H1 (cell line): ENCODE data around the gene MRM1. TPM values are rescaled to one million over a fixed set of nuclear protein-coding genes. Genes with fewer than 3 reads are reported as not detected.

Source experiments
- BCL11A ChIP-seq, 2 experiments: IDR thresholded peaks; one replicate each; pipeline ENCODE4 v1.6.1; 2011; ENCODE audit warnings: low read depth in 2 of 2, low read length in 2 of 2, mild to moderate bottlenecking in 2 of 2
- CTCF ChIP-seq, 3 experiments: IDR thresholded peaks; 1 replicate in 2 of 3; 2 replicates in 1 of 3; pipeline versions ENCODE4 v1.5.1 to v1.6.1; 2011; ENCODE audit warnings: low read length in 3 of 3, mild to moderate bottlenecking in 3 of 3, inconsistent platforms in 2 of 3, low read depth in 1 of 3, moderate library complexity in 1 of 3; ENCODE audit not compliant: insufficient read depth in 1 of 3; ENCODE audit errors: control extremely low read depth in 1 of 3
- E2F6 ChIP-seq: IDR thresholded peaks from 2 replicates; pipeline ENCODE4 v1.6.1; 2012; ENCODE audit warnings: inconsistent platforms
- EP300 ChIP-seq, 2 experiments: IDR thresholded peaks; 1 replicate in 1 of 2; 2 replicates in 1 of 2; pipeline ENCODE4 v1.6.1; 2011 to 2012; ENCODE audit warnings: low read depth in 2 of 2, low read length in 2 of 2, mild to moderate bottlenecking in 2 of 2, borderline replicate concordance in 1 of 2, inconsistent platforms in 1 of 2, moderate library complexity in 1 of 2
- GABPA ChIP-seq: IDR thresholded peaks from 2 replicates; pipeline ENCODE4 v1.6.1; 2011; ENCODE audit warnings: mild to moderate bottlenecking, low read length, moderate library complexity, borderline replicate concordance; ENCODE audit not compliant: insufficient read depth
- JUND ChIP-seq: IDR thresholded peaks from 2 replicates; pipeline ENCODE4 v1.6.1; 2011; ENCODE audit warnings: mild to moderate bottlenecking, improper control_type of control experiment, low read length
- KDM4A ChIP-seq: IDR thresholded peaks from one replicate; pipeline ENCODE4 v1.7.1; 2012; ENCODE audit warnings: low read depth, mild to moderate bottlenecking, moderate library complexity, low read length, inconsistent platforms; ENCODE audit not compliant: severe bottlenecking
- KDM5A ChIP-seq: fragments of 200-600 bp; IDR thresholded peaks from 2 replicates; pipeline ENCODE4 v1.7.1; 2012; ENCODE audit warnings: mild to moderate bottlenecking, low read length, inconsistent platforms, mixed read lengths
- POLR2AphosphoS5 ChIP-seq: IDR thresholded peaks from 2 replicates; pipeline ENCODE4 v1.6.1; 2011; ENCODE audit warnings: low read depth, low read length
- RFX5 ChIP-seq: IDR thresholded peaks from 2 replicates; pipeline ENCODE4 v1.6.1; 2011; ENCODE audit warnings: low read depth, low read length, improper control_type of control experiment, borderline replicate concordance
- RNF2 ChIP-seq: fragments of 200-900, 300-1000 bp; sonication (generic); IDR thresholded peaks from 2 replicates; pipeline ENCODE4 v1.7.1; 2016; ENCODE audit warnings: borderline replicate concordance, low read depth, mild to moderate bottlenecking, antibody characterized with exemption, low read length; ENCODE audit not compliant: poor library complexity, severe bottlenecking; ENCODE audit errors: missing control alignments
- polyA plus RNA-seq, 7 experiments: library from polyadenylated mRNA; depleted of rRNA in 3 of 7; stranded (reverse) in 5 of 7; unstranded in 2 of 7; fragments of >200 nt in 5 of 7; fragments of 200-250 nt in 2 of 7; gene quantifications; 1 replicate in 5 of 7; 2 replicates in 1 of 7; 4 replicates in 1 of 7; pipeline versions ENCODE4 v1.2.1 to v1.2.3, GENCODE V29; 2011 to 2013; ENCODE audit warnings: missing spikeins in 2 of 7, mixed read lengths in 2 of 7
- total RNA-seq: library from RNA; stranded (reverse); fragmentation: NEBNext Ultra II Directional; extraction: Animal tissue kit (Norgen Biotek cat#: 25700); gene quantifications from 2 replicates; pipeline ENCODE4 v1.2.1, GENCODE V29; 2021

MRM1 gene
- total and polyA plus RNA-seq, 2 of the 8 experiments (the other 6 are each of a cell fraction or from before 2014, with no cell fraction given): 9.9 to 11.2 TPM

- TF ChIP-seq KDM5A (0 out of 2 replicates have a peak, but pooled peaks have one; percentile 38), RNF2 (no peak), BCL11A (IDR thresholded peaks at IDR 0.05; ENCODE audit: low read depth in 2 of 2, low read length in 2 of 2) (no peak), JUND (0 out of 2 replicates have a peak, but pooled peaks have one; percentile 3), CTCF (IDR thresholded peaks at IDR 0.05; ENCODE audit: control extremely low read depth in 1 of 3, insufficient read depth in 1 of 3, low read depth in 1 of 3, low read length in 3 of 3) (peak; percentile 69 to 76 (median 74)), GABPA (no peak; the same call in 1 of the 2 replicates), EP300 (IDR thresholded peaks at IDR 0.05; ENCODE audit: borderline replicate concordance in 1 of 2, low read depth in 2 of 2, low read length in 2 of 2) (0 out of 3 replicates have a peak, but pooled peaks of 1 of the 2 experiments have one; percentile 17), POLR2AphosphoS5 (no peak), RFX5 (no peak), E2F6 (peak; percentile 15; the same call in 1 of the 2 replicates), KDM4A (peak; percentile 77)
Observed at GRCh38 chr17:36657763-36658490, 56.5 kb downstream of the MRM1 start (continued).
